ENCODE results near the gene MYO1B. TPM values are rescaled to one million over a fixed set of nuclear protein-coding genes. Genes with fewer than 3 reads are reported as not detected.

MYO1B gene
- total RNA-seq, 1 donor from 2014 or later, result 16.4 TPM

DNA sequence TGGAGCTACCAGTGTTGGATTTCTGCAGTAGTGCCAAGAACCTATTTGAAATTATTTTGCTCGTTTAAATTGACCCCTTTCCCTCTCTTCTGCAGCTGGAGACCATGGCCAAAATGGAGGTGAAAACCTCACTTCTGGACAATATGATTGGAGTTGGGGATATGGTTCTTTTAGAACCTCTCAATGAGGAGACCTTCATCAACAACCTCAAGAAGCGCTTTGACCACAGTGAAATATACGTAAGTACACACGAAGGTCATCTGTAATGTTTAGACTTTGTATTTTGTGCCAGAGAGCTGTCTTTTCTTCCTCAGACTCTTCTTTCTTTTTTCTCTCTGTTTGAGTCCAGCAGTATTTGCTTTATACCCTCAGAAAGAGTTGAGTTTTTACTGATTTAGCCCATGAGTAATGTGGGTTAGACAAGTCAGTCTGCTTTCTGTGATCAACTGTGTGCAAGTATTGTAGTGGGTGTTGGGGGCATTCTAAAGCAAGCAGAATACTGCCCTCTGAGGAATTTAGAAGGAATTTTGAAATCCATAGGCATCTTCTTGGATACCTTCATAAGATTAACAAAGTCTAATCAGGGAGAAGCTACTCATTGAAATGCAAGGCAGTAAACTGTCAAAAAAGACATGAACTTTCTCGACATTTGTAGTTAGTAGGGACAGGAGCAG lies 31.7 kb downstream of the MYO1B start:
- DNase-seq, result no peak
- Mint-ChIP-seq H3K27ac (no peak overlapping the region), H3K27me3 (peaks cover 3% of the 10 kb centered on the region), H3K4me3 (no peak overlapping the region), H3K4me1 (no peaks in the 10 kb centered on the region), H3K36me3 (ENCODE audit: low read depth) (no peaks in the 10 kb centered on the region), H3K9me3 (no peaks in the 10 kb centered on the region)
- intact Hi-C loops (cut with micrococcal nuclease), result no loop called here

- H3K9me3 Mint-ChIP-seq, result no peaks in the 10 kb centered on the region
- H3K4me3 Mint-ChIP-seq, result no peak overlapping the region
- no peaks in the 10 kb centered on the region for H3K4me1 Mint-ChIP-seq
- H3K36me3 Mint-ChIP-seq (ENCODE audit: low read depth), result no peaks in the 10 kb centered on the region
- H3K27me3 Mint-ChIP-seq, result no peaks in the 10 kb centered on the region
- intact Hi-C loops (cut with micrococcal nuclease), result no loop called here
- no peak overlapping the region for H3K27ac Mint-ChIP-seq
- DNase-seq, result no peak
Measured at GRCh38 chr2:191280290-191280689, 35.1 kb downstream of the MYO1B start.

DNA sequence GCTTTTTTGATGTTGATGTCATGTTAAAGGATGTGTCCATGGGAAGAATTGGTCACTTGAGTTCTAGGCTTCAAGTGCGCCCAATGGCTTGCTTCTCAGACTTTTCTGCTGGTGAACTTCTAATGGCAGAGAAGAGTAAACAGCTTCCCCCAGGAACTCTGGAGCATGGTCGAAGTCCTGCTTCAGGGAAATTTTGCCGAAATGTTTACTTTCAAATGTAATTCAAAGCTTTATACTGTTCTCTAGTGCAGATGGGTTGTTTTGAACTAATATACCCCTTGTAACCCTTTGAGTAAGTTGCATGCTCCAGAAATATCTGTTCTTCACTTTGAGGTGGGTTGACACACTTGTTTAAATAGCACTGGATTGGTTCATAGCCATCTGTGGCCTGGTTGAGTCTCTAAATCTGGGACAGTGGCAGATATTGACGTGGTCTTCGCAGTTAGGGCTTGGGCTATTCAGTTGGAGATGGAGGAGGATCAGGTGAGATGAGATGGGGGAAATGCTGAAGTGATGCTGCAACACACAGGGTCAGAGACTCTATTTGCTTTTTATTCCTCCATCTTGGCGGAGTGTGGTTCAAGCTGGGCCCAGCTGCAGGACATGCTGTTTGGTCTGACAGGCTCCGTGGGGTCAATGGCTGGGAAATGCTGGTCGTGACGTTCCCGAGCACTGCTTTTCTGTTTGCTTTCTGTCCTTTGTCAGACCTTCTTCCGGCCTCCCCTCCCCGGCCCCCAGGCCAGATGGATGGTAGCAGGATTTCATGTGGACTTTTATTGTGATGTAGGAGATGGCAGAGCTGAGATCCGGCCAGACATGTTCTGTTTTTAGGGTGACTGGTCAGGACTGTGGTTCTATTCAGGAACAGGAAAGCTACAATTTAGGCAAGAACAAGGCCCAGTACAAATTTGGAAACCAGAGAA lies 35.9 kb downstream of the MYO1B start:
- intact Hi-C loops (cut with micrococcal nuclease), result no loop called here
- Mint-ChIP-seq H3K9me3 (no peaks in the 10 kb centered on the region), H3K27me3 (no peaks in the 10 kb centered on the region), H3K27ac (no peak overlapping the region), H3K36me3 (ENCODE audit: low read depth) (no peaks in the 10 kb centered on the region), H3K4me3 (no peak overlapping the region), H3K4me1 (no peaks in the 10 kb centered on the region)
- DNase-seq, result no peak

GRCh38 chr2:191285252-191285651 lies 40.0 kb downstream of the MYO1B start:
- H3K36me3 Mint-ChIP-seq (ENCODE audit: low read depth), result no peaks in the 10 kb centered on the region
- no peaks in the 10 kb centered on the region for H3K27me3 Mint-ChIP-seq
- no peak for DNase-seq
- H3K4me1 Mint-ChIP-seq, result no peaks in the 10 kb centered on the region
- no peaks in the 10 kb centered on the region for H3K9me3 Mint-ChIP-seq
- H3K27ac Mint-ChIP-seq, result no peak overlapping the region
- no peak overlapping the region for H3K4me3 Mint-ChIP-seq
- intact Hi-C loops (cut with micrococcal nuclease), result no loop called here

- Mint-ChIP-seq H3K4me3 (no peak overlapping the region), H3K27ac (no peak overlapping the region)
Measured at GRCh38 chr2:191287820-191288219, 42.6 kb downstream of the MYO1B start.

GRCh38 chr2:191289049-191289448 lies 43.8 kb downstream of the MYO1B start:
- Mint-ChIP-seq H3K27ac (no peak overlapping the region), H3K4me3 (no peak overlapping the region), H3K27me3 (no peaks in the 10 kb centered on the region), H3K4me1 (peaks cover 4% of the 10 kb centered on the region), H3K9me3 (no peaks in the 10 kb centered on the region), H3K36me3 (ENCODE audit: low read depth) (no peaks in the 10 kb centered on the region)
- DNase-seq, result no peak
- intact Hi-C loops (cut with micrococcal nuclease), result no loop called here

More at GRCh38 chr2:191287820-191288219, 42.6 kb downstream of the MYO1B start:
- Mint-ChIP-seq H3K36me3 (ENCODE audit: low read depth) (no peaks in the 10 kb centered on the region), H3K27me3 (no peaks in the 10 kb centered on the region), H3K9me3 (no peaks in the 10 kb centered on the region), H3K4me1 (no peaks in the 10 kb centered on the region)
- DNase-seq, result no peak
- intact Hi-C loops (cut with micrococcal nuclease), result no loop called here

GRCh38 chr2:191291471-191291870 lies 46.3 kb downstream of the MYO1B start:
- H3K4me1 Mint-ChIP-seq, result peaks cover 4% of the 10 kb centered on the region
- intact Hi-C loops (cut with micrococcal nuclease), result no loop called here
- H3K27ac Mint-ChIP-seq, result no peak overlapping the region
- no peak for DNase-seq
- H3K9me3 Mint-ChIP-seq, result no peaks in the 10 kb centered on the region
- no peak overlapping the region for H3K4me3 Mint-ChIP-seq
- H3K36me3 Mint-ChIP-seq (ENCODE audit: low read depth), result no peaks in the 10 kb centered on the region
- no peaks in the 10 kb centered on the region for H3K27me3 Mint-ChIP-seq

DNA sequence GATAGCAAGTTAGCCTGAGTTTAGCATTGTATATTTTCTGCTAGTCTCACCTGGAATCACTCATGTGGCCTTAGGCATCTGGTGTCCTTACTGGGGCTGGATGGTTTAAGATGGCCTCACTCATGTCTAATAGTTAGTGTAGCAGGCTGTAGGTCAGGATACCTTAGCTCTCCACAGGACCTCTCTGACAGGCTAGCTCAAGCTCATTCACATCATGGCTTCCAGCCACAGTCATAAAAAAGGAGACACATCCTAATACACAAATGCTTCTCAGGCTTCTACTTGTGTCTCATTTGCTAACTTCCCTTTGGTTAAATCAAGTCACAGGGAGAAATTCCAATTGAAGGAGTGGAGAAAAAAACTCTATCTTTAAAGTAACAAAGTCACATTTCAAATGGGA lies 47.7 kb downstream of the MYO1B start:
- H3K27ac Mint-ChIP-seq, result no peak overlapping the region
- intact Hi-C loops (cut with micrococcal nuclease), result no loop called here
- no peaks in the 10 kb centered on the region for H3K36me3 Mint-ChIP-seq (ENCODE audit: low read depth)
- no peaks in the 10 kb centered on the region for H3K27me3 Mint-ChIP-seq
- peaks cover 4% of the 10 kb centered on the region for H3K4me1 Mint-ChIP-seq
- H3K9me3 Mint-ChIP-seq, result no peaks in the 10 kb centered on the region
- no peak for DNase-seq
- no peak overlapping the region for H3K4me3 Mint-ChIP-seq

GRCh38 chr2:191295088-191295487 lies 49.9 kb downstream of the MYO1B start:
- no peaks in the 10 kb centered on the region for H3K27me3 Mint-ChIP-seq
- DNase-seq, result no peak
- H3K27ac Mint-ChIP-seq, result no peak overlapping the region
- intact Hi-C loops (cut with micrococcal nuclease), result no loop called here
- H3K4me1 Mint-ChIP-seq, result peaks cover 4% of the 10 kb centered on the region
- no peaks in the 10 kb centered on the region for H3K36me3 Mint-ChIP-seq (ENCODE audit: low read depth)
- no peaks in the 10 kb centered on the region for H3K9me3 Mint-ChIP-seq
- H3K4me3 Mint-ChIP-seq, result no peak overlapping the region

DNA sequence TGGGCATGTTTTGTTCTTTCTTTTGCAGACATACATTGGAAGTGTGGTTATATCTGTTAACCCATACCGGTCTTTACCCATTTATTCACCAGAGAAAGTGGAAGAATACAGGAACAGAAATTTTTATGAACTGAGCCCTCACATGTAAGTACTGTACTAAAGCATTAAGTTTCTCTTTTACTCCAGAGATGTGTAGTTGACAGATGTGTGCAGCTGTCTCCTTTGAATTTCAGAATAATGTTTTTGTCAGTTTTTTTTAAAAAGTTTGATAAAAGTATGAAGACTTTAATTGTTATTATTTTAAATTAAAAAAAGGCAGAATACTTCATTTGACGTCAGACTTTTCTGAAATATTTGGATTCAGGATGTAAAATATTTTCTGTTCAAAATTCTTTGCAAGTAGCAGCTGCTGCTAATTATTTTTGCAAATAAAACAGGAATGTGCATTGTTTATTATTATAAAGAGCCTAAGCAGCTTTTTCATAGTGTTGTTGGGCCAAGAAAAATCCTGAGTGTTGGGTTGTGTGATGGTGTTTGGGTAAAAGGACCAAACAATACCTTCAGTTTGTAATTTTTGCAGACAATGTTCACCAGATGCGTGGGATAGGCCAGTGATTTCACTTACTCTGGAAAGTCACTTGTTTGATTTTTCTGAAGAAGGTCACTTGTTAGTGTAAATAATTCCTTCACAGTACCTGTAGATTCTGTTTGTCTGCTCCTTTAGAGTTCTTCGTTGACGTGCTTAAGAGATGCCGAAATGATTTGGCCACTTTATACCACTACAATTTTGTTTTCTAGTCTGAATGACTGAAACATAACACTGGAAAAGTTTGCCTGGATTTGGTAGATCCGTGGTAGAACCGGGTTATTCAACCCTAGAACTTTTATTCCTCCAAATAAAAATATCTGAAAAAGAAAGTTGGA lies 51.1 kb downstream of the MYO1B start:
- Mint-ChIP-seq H3K4me1 (peaks cover 4% of the 10 kb centered on the region), H3K27me3 (no peaks in the 10 kb centered on the region), H3K36me3 (ENCODE audit: low read depth) (no peaks in the 10 kb centered on the region), H3K9me3 (no peaks in the 10 kb centered on the region), H3K4me3 (no peak overlapping the region), H3K27ac (no peak overlapping the region)
- intact Hi-C loops (cut with micrococcal nuclease), result no loop called here
- no peak for DNase-seq

DNA sequence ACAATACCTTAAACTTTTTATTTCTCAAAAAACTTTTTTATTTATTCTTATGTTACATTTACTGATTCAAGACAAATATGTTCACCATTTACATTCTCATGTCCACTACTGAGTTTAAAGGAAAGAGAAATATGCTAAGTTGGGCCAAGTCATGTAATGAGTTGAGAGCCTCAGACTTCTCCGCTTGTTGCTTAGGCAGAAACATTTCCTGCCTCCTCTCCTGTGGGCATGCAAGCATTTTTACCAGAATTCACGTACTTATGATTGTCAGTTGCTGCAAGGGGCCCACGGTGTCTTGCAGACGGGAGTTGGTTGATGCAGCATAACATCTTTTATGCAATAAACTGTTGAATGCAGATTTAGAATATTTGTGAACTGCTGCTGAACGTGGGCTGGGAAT lies 51.8 kb downstream of the MYO1B start:
- H3K36me3 Mint-ChIP-seq (ENCODE audit: low read depth), result no peaks in the 10 kb centered on the region
- peaks cover 4% of the 10 kb centered on the region for H3K4me1 Mint-ChIP-seq
- intact Hi-C loops (cut with micrococcal nuclease), result no loop called here
- H3K4me3 Mint-ChIP-seq, result no peak overlapping the region
- no peak for DNase-seq
- no peaks in the 10 kb centered on the region for H3K9me3 Mint-ChIP-seq
- no peaks in the 10 kb centered on the region for H3K27me3 Mint-ChIP-seq
- H3K27ac Mint-ChIP-seq, result no peak overlapping the region

GRCh38 chr2:191298306-191298705 lies 53.1 kb downstream of the MYO1B start:
- H3K36me3 Mint-ChIP-seq (ENCODE audit: low read depth), result no peaks in the 10 kb centered on the region
- no peaks in the 10 kb centered on the region for H3K9me3 Mint-ChIP-seq
- DNase-seq, result no peak
- intact Hi-C loops (cut with micrococcal nuclease), result no loop called here
- no peaks in the 10 kb centered on the region for H3K27me3 Mint-ChIP-seq
- H3K4me1 Mint-ChIP-seq, result peaks cover 1% of the 10 kb centered on the region
- H3K27ac Mint-ChIP-seq, result no peak overlapping the region
- no peak overlapping the region for H3K4me3 Mint-ChIP-seq

DNA sequence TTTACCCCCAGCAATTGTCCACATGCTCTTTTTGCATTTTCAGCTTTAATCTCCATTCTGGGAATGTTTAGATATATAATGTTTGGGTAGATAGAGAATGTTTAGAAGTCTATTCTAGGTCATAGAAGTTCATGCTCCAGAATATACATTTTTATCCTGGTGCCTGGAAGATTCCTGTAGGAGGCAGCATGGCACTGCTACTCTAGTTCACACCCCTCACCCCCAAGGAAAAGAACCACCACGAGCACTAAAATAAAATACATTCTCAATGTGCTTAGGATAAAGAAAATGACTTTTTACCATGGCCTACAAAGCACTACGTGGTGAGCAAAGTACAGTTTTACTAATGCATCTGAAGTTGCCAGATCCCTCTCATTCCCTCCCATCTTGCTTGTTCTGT lies 53.8 kb downstream of the MYO1B start:
- intact Hi-C loops (cut with micrococcal nuclease), result no loop called here
- Mint-ChIP-seq H3K4me1 (no peaks in the 10 kb centered on the region), H3K27ac (no peak overlapping the region), H3K9me3 (no peaks in the 10 kb centered on the region), H3K36me3 (ENCODE audit: low read depth) (no peaks in the 10 kb centered on the region), H3K4me3 (no peak overlapping the region), H3K27me3 (no peaks in the 10 kb centered on the region)
- DNase-seq, result no peak

DNA sequence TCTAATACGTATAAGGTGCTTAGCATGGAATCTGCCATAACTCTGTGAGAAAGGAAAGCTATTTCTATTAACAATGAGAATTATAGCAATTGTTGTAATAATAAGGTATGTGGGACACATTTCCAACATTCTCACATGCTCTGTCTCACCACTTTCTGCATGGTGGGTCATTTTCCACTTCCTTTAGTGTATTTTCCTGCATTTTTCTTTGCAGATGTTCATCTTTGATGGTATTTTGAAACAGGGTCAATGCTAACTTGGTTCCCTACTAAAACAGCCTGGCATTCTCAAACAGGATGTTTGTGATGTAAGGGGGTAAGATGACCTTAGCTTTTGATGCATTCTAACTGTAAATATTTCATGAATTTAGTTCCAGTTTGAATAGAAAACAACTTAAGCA lies 54.7 kb downstream of the MYO1B start:
- no peaks in the 10 kb centered on the region for H3K27me3 Mint-ChIP-seq
- intact Hi-C loops (cut with micrococcal nuclease), result no loop called here
- DNase-seq, result no peak
- H3K4me1 Mint-ChIP-seq, result no peaks in the 10 kb centered on the region
- H3K4me3 Mint-ChIP-seq, result no peak overlapping the region
- H3K36me3 Mint-ChIP-seq (ENCODE audit: low read depth), result no peaks in the 10 kb centered on the region
- H3K9me3 Mint-ChIP-seq, result no peaks in the 10 kb centered on the region
- no peak overlapping the region for H3K27ac Mint-ChIP-seq

Measured in activated CD4-positive, alpha-beta T cell treated with anti-CD3 and anti-CD28 coated beads, Interleukin-2, amount 10 ng/mL, durations not matched to agents 24 days and 14 days (primary cell).